Gastroesophageal sphincter (tissue), 4 donors: Measurements from ENCODE around the gene PSME3IP1. TPM values are rescaled to one million over a fixed set of nuclear protein-coding genes. Genes with fewer than 3 reads are reported as not detected.

Experiments used
- ATAC-seq: fragments of 150-250 bp; one replicate; pipeline ENCODE4 v1.9.1; 2016; ENCODE audit warnings: mild to moderate bottlenecking, moderate library complexity
- H3K27ac ChIP-seq, 4 donors: fragments of 200-600 bp; sonication (generic) in 3 of 4; 1 replicate in 3 of 4; 2 replicates in 1 of 4; pipeline ENCODE4 v1.5.1; 2016 to 2019
- H3K27me3 ChIP-seq: fragments of 200-600 bp; sonication (generic); one replicate; pipeline ENCODE4 v1.5.1; 2019
- H3K36me3 ChIP-seq, 2 donors: fragments of 200-600 bp; sonication (generic); one replicate each; pipeline ENCODE4 v1.5.1; 2019; ENCODE audit warnings: control low read depth in 1 of 2
- H3K4me1 ChIP-seq, 3 donors: fragments of 200-600 bp; sonication (generic); 1 replicate in 2 of 3; 2 replicates in 1 of 3; pipeline ENCODE4 v1.5.1; 2016 to 2019; ENCODE audit warnings: control low read depth in 2 of 3
- H3K4me3 ChIP-seq, 2 donors: fragments of 200-600 bp; sonication (generic); one replicate each; pipeline ENCODE4 v1.5.1; 2019; ENCODE audit warnings: mild to moderate bottlenecking in 1 of 2, moderate library complexity in 1 of 2
- H3K9me3 ChIP-seq, 3 donors: fragments of 200-600 bp; sonication (generic); one replicate each; pipeline ENCODE4 v1.5.1; 2017 to 2019; ENCODE audit warnings: control low read depth in 2 of 3
- CTCF ChIP-seq, 4 experiments: fragments of 200-600 bp in 2 of 4; fragments of 450-650 bp in 2 of 4; sonication (generic) in 1 of 4; IDR thresholded peaks; one replicate each; pipeline ENCODE4 v1.5.1; 2017 to 2019; ENCODE audit warnings: antibody characterized with exemption in 4 of 4, mild to moderate bottlenecking in 2 of 4, moderate library complexity in 2 of 4
- EP300 ChIP-seq: sonication (generic); formaldehyde crosslinking; IDR thresholded peaks from one replicate; pipeline ENCODE4 v1.6.1; 2017; ENCODE audit warnings: antibody characterized with exemption, mild to moderate bottlenecking
- POLR2A ChIP-seq, 2 donors: fragments of 450-650 bp; IDR thresholded peaks; one replicate each; pipeline ENCODE4 v1.6.1; 2017; ENCODE audit warnings: antibody characterized with exemption in 2 of 2, mild to moderate bottlenecking in 2 of 2, moderate library complexity in 1 of 2
- POLR2AphosphoS5 ChIP-seq: sonication (generic); formaldehyde crosslinking; IDR thresholded peaks from one replicate; pipeline ENCODE4 v1.6.1; 2017; ENCODE audit warnings: antibody characterized with exemption
- WGBS, 2 donors: methylation state at CpG; one replicate each; pipeline ENCODE4 v1.1.5; 2018; ENCODE audit warnings: low coverage in 1 of 2; 5-methylcytosine and 5-hydroxymethylcytosine counted together
- total RNA-seq, 4 donors: library from RNA; depleted of rRNA; stranded (reverse); fragments of >200 nt; gene quantifications; one replicate each; pipeline ENCODE4 v1.1.0, GENCODE V29; 2016

PSME3IP1 gene
- total RNA-seq, 4 donors from 2014 or later, result 54.9 to 80.7 (median 68.1) TPM

GRCh38 chr16:57157533-57157932 is 28.3 kb downstream of the PSME3IP1 start:
- no peak for TF ChIP-seq CTCF (IDR thresholded peaks at IDR 0.05)
- no peak for TF ChIP-seq EP300
- TF ChIP-seq POLR2AphosphoS5, result no peak
- TF ChIP-seq POLR2A (IDR thresholded peaks at IDR 0.05), result no peak
- ATAC-seq, result no peak
- no peak overlapping the region for H3K27ac ChIP-seq
- H3K9me3 ChIP-seq, result no peaks in the 10 kb centered on the region
- no peak overlapping the region for H3K4me3 ChIP-seq
- 80 to 100% methylated on average over 1 of the region's 1 CpG for WGBS, 2 donors
- no peaks in the 10 kb centered on the region for H3K4me1 ChIP-seq
- H3K36me3 ChIP-seq, result peaks cover 0 to 95% of the 10 kb centered on the region in 2 donors
- H3K27me3 ChIP-seq, result no peaks in the 10 kb centered on the region

- H3K27ac ChIP-seq, result no peak overlapping the region
- no peaks in the 10 kb centered on the region for H3K9me3 ChIP-seq
- H3K4me3 ChIP-seq, result no peak overlapping the region
- H3K36me3 ChIP-seq, result peaks cover 0 to 95% of the 10 kb centered on the region in 2 donors
- no peak for ATAC-seq
- no peaks in the 10 kb centered on the region for H3K27me3 ChIP-seq
- 64 to 73% methylated on average over 3 to 4 of the region's 4 CpGs for WGBS, 2 donors
- no peaks in the 10 kb centered on the region for H3K4me1 ChIP-seq
- TF ChIP-seq POLR2A (IDR thresholded peaks at IDR 0.05) (no peak), CTCF (IDR thresholded peaks at IDR 0.05) (no peak), POLR2AphosphoS5 (no peak), EP300 (no peak)
Observed at GRCh38 chr16:57156351-57156703, 29.5 kb downstream of the PSME3IP1 start.

- no peaks in the 10 kb centered on the region for H3K4me1 ChIP-seq
- ATAC-seq, result no peak
- WGBS, 2 donors, result 90 to 94% methylated on average over 5 to 6 of the region's 6 CpGs
- no peaks in the 10 kb centered on the region for H3K27me3 ChIP-seq
- no peaks in the 10 kb centered on the region for H3K9me3 ChIP-seq
- no peak overlapping the region for H3K4me3 ChIP-seq
- peaks cover 0 to 91% of the 10 kb centered on the region in 2 donors for H3K36me3 ChIP-seq
- TF ChIP-seq CTCF (IDR thresholded peaks at IDR 0.05) (no peak), EP300 (no peak), POLR2AphosphoS5 (no peak), POLR2A (IDR thresholded peaks at IDR 0.05) (no peak)
- H3K27ac ChIP-seq, result no peak overlapping the region
Observed at GRCh38 chr16:57155702-57156350, 30.0 kb downstream of the PSME3IP1 start.

GRCh38 chr16:57153841-57154240 is 32.0 kb downstream of the PSME3IP1 start:
- no peak for ATAC-seq
- H3K36me3 ChIP-seq, result peaks cover 0 to 82% of the 10 kb centered on the region in 2 donors
- H3K4me3 ChIP-seq, result no peak overlapping the region
- H3K27ac ChIP-seq, result no peak overlapping the region
- peaks cover 0 to under 1% (median 0%) of the 10 kb centered on the region in 3 donors for H3K4me1 ChIP-seq
- 53 to 83% methylated on average over 3 to 6 of the region's 6 CpGs for WGBS, 2 donors
- no peaks in the 10 kb centered on the region for H3K27me3 ChIP-seq
- no peaks in the 10 kb centered on the region for H3K9me3 ChIP-seq
- no peak for TF ChIP-seq CTCF (IDR thresholded peaks at IDR 0.05)
- TF ChIP-seq POLR2A (IDR thresholded peaks at IDR 0.05), result no peak
- TF ChIP-seq EP300, result no peak
- TF ChIP-seq POLR2AphosphoS5, result no peak
